Stimulated activated CD4-positive, alpha-beta T cell treated with anti-CD3 and anti-CD28 coated beads, Interleukin-15, amount 100 ng/mL, for 1 hour (primary cell): ENCODE results near the gene HNRNPAB.
A peak's percentile ranks its signal among the peaks of the same experiment; 100 is the strongest.
"Not testable (repeated sequence)": the region's sequence is repeated elsewhere in the genome, so short reads cannot be mapped to it uniquely, and the experiment has no call there.

Source experiments
- DNase-seq, 2 donors: peaks; one replicate each; pipeline ENCODE4 v3.0.0-alpha.2; 2020; ENCODE audit warnings: low read depth in 1 of 2, low spot score in 1 of 2

Gene HNRNPAB

DNA sequence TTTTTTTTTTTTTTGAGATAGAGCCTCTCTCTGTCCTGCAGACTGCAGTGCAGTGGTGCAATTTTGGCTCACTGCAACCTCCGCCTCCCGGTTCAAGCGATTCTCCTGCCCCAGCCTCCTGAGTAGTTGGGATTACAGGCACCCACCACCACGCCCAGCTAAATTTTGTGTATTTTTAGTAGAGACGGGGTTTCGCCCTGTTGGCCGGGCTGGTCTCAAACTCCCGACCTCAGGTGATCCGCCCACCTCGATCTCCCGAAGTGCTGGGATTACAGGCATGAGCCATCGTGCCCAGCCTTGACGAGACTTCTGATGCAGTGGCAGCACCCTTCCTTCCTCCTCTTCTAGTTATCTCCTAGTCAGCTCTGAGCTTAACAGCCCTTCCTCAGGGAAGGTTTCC is 24.8 kb downstream of the HNRNPAB start:
- not testable (repeated sequence) for DNase-seq

- DNase-seq, result no peak
Measured at GRCh38 chr5:178229861-178230260, 25.5 kb downstream of the HNRNPAB start.

GRCh38 chr5:178230879-178231538 is 26.7 kb downstream of the HNRNPAB start:
- DNase-seq, result no peak

- no peak for DNase-seq
Measured at GRCh38 chr5:178231539-178232123, 27.3 kb downstream of the HNRNPAB start.

- peak; percentile 42 to 61 for DNase-seq
Measured at GRCh38 chr5:178232124-178232919, 28.0 kb downstream of the HNRNPAB start, which contains the start of gene PHYKPL. Gene PHYKPL (minus strand): TSS chr5:178232802. CDS start chr5:178232550, 252 bp downstream.

GRCh38 chr5:178232920-178233429 is 28.6 kb downstream of the HNRNPAB start:
- no peak for DNase-seq

GRCh38 chr5:178234121-178234749 is 29.9 kb downstream of the HNRNPAB start:
- DNase-seq, result no peak

- peak; percentile 55 to 60 for DNase-seq
Measured at GRCh38 chr5:178234750-178235587, 30.6 kb downstream of the HNRNPAB start.

GRCh38 chr5:178235588-178235974 is 31.2 kb downstream of the HNRNPAB start:
- DNase-seq, result no peak

GRCh38 chr5:178236126-178236525 is 31.8 kb downstream of the HNRNPAB start:
- DNase-seq, result no peak

GRCh38 chr5:178236679-178237078 is 32.3 kb downstream of the HNRNPAB start:
- no peak for DNase-seq

DNA sequence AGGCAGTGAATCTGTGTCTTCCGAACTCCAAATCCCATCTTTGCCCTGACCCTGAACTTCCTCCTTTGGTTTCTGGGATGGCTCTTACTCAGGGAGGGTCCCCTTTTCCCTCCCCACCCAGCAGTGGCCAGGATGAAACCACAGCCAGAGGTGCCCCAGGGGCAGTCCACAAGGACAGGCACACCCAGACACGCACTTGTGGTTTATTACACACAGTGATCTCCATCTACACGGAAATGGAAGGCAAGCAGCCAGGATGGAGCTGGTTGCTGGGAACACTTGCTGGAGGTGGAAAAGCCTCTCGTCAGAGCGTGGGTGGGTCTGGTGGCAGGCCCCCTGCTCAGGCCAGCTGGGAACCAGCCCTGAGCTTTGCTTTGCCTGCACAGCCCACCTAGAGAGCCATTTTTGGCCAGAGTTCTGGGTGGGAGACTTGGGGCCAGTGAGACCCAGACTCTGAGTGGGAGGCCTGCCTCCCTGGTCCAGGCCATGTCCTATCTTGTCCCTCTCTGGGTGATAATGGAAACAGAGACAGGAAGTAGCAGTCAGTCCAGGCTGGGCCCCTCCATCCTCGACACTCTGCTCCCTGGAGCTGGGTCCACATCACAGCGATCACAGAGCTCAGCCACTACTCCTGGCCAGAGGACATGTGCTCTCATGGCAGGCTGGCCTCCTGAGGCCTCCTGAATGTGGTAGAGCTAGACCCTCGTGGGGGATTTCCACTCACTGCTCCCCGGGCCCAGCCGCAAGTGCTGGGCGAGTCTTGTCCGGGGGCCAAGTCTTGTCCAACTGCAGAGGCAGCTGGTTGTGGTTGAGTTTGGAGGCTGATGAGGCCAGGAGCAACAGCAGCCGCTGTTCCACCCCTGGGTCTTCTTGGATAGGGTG is 33.3 kb downstream of the HNRNPAB start:
- DNase-seq, result no peak

DNA sequence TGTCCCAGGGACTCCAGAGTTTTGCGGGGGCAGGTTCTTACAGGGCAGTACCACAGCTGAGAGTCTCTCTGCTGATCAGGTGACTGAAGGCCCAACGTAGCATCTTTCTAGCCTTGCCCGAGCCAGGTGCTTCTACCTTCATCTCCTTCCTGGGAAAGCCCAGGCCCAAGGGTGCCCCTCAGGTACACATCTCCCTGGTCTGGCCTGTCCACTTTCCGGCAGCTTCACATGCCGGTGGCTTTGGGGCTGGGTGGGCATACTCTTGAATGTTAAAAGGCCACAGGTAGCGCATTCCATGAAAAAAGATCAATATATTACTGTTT is 33.9 kb downstream of the HNRNPAB start:
- no peak for DNase-seq

- DNase-seq, result no peak
Measured at GRCh38 chr5:178238711-178239592, 34.6 kb downstream of the HNRNPAB start.

- DNase-seq, result not testable (repeated sequence)
Measured at GRCh38 chr5:178239626-178240301, 35.4 kb downstream of the HNRNPAB start.

GRCh38 chr5:178240341-178240741 is 36.0 kb downstream of the HNRNPAB start:
- DNase-seq, result no peak

- no peak for DNase-seq
Measured at GRCh38 chr5:178240766-178241165, 36.4 kb downstream of the HNRNPAB start.

DNA sequence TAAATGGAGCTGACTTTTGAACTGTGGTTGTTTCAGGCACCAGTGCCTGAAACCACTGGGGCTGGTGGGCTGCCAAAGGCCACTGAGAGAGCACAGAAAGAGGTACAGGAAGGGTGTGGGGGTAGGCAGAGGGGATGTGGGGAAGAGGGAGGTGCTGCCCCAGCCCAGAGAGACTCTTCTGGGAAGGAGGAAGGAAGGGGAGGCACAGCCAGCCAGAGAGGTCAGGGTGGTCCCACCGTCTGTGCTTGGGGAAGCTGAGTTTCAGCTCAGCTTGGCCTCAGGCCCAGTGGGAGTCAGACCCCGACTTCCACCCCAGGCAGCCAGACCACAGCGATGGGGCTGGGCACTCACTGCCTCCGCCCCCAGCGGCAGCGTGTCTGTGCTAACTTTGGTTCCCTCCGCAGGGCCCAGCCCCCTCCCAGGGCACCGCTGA is 36.9 kb downstream of the HNRNPAB start:
- no peak for DNase-seq
